SU-DHL-6 (cell line): ENCODE measurements around the gene P3H2.

ENCODE experiments used
- CTCF ChIP-seq: fragments of 200-600 bp; sonication (generic); IDR thresholded peaks from one replicate; pipeline ENCODE4 v1.5.1; 2017; ENCODE audit warnings: antibody characterized with exemption, mild to moderate bottlenecking, low read length, moderate library complexity; ENCODE audit not compliant: insufficient read depth, poor library complexity, severe bottlenecking
- EZH2phosphoT487 ChIP-seq: fragments of 200-600 bp; sonication (generic), shearing (Covaris generic); conservative IDR thresholded peaks from 2 replicates; pipeline ENCODE4 v1.6.1; 2018; ENCODE audit warnings: mild to moderate bottlenecking, antibody characterized with exemption, low read length, moderate library complexity, mixed read lengths

GRCh38 chr3:189995129-189995528, 125.6 kb downstream of the P3H2 start:
- no peak for TF ChIP-seq CTCF
- TF ChIP-seq EZH2phosphoT487: no peak
